Measurements from ENCODE around the gene SLC7A14. TPM values are rescaled to one million over a fixed set of nuclear protein-coding genes. Genes with fewer than 3 reads are reported as not detected.

The SLC7A14 gene
- total RNA-seq, 1 donor, result 6.1 TPM

DNA sequence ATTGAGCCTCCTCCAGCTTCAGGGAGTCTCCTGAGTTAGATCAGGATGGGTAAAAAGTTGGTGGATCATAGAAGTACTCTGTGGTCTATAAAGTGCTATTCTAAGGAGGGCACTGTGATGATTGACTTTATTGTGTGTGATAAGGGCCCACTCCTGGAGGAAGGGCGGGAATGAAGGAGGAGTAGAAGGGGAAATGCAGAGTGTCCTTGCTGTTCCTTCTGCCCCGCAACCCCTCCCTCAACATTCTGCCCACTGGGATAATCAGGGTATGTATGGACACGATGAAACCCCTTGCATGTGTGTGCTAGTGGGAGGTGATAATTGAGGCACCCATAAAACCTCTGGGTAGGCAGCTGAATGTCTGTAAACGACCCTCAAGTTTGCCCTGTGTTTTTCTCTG lies 101.0 kb downstream of the SLC7A14 start:
- TF ChIP-seq, protein P1, sequence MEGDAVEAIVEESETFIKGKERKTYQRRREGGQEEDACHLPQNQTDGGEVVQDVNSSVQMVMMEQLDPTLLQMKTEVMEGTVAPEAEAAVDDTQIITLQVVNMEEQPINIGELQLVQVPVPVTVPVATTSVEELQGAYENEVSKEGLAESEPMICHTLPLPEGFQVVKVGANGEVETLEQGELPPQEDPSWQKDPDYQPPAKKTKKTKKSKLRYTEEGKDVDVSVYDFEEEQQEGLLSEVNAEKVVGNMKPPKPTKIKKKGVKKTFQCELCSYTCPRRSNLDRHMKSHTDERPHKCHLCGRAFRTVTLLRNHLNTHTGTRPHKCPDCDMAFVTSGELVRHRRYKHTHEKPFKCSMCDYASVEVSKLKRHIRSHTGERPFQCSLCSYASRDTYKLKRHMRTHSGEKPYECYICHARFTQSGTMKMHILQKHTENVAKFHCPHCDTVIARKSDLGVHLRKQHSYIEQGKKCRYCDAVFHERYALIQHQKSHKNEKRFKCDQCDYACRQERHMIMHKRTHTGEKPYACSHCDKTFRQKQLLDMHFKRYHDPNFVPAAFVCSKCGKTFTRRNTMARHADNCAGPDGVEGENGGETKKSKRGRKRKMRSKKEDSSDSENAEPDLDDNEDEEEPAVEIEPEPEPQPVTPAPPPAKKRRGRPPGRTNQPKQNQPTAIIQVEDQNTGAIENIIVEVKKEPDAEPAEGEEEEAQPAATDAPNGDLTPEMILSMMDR (IDR thresholded peaks at IDR 0.05; ENCODE audit: insufficient read depth, low read length), result no peak
- H3K4me3 ChIP-seq (ENCODE audit: low read depth, low read length), result no peak overlapping the region
- no peak for DNase-seq (ENCODE audit: low read depth)

DNA sequence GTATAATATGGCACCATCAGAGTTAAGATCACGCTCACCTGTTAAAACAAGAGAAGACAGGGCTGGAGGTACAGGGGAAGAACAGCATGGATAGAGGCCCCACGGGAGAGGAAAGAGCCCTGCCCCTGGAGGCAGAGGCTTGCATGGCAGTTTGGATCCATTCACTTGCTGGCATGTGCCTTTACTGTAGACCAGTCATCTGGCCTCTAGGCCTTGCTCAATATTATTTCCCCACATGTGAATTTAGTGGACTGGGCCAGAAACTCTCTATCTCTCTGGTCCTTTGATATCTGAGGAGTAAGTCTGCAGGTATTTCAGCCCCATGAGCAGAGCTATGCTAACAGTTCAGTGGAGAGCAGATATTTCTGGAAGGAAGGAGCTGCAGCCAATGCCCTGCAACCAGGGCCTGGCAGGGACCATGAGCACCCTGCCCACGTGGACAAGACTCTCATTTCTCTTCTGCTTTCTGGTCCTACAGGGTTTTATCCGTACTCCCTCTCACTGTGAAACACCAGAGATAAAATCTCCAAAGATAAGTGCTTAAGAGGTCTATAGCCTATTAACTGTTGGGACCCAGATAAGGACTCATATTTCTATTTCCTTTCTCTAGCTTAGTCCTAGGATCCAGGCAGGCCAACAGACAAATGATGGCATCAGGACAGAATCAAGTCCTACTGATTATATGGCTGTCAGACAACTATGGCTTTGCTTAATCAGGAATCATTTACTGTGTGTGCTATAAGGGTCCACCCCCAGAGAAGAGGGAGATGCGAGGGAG lies 102.2 kb downstream of the SLC7A14 start:
- TF ChIP-seq, protein P1 (IDR thresholded peaks at IDR 0.05; ENCODE audit: insufficient read depth, low read length), result peak; percentile 37
- H3K4me3 ChIP-seq (ENCODE audit: low read depth, low read length), result no peak overlapping the region
- DNase-seq (ENCODE audit: low read depth), result peak; percentile 54

DNA sequence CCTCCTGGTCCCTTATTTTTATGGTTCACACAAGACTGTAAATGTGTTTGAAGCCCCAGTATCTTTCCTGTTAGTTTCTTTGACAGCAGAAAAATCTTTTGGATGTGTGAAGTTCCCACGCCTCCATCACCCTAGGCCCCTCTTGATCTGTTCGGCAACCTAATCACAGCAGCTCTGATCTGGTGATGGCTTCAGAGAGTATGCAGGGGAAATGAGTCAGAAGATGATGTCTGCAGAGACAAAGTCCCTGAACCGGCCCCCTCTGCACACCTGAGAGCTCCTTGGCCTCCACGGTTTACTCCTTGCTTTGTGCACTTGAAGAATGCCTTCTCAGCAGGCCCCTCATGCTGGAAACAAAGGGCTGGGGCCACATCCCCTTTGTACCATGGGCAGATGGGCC lies 103.7 kb downstream of the SLC7A14 start:
- DNase-seq (ENCODE audit: low read depth), result no peak
- no peak overlapping the region for H3K4me3 ChIP-seq (ENCODE audit: low read depth, low read length)
- TF ChIP-seq, protein P1 (IDR thresholded peaks at IDR 0.05; ENCODE audit: insufficient read depth, low read length), result no peak

DNA sequence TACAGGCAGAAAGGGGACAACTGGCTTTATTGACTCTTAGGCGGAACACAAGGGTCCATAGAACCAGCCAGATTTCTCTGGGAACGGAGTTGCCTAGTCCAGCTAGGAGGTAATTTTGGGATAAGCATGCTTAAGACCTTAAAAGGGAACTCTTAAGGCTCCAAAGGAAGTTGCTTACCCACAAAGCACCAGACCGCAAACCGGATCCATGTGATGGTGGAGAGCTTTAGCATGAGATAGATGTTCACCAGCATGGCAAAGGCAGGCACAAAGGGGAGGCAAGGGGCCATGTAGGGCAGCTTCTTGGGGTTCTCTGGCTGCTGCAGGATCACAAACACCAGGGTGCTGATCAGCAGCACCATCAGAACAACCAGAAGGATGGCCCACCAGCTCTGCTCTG lies 105.8 kb downstream of the SLC7A14 start:
- no peak overlapping the region for H3K4me3 ChIP-seq (ENCODE audit: low read depth, low read length)
- DNase-seq (ENCODE audit: low read depth), result no peak
- TF ChIP-seq, protein P1 (IDR thresholded peaks at IDR 0.05; ENCODE audit: insufficient read depth, low read length), result no peak

DNA sequence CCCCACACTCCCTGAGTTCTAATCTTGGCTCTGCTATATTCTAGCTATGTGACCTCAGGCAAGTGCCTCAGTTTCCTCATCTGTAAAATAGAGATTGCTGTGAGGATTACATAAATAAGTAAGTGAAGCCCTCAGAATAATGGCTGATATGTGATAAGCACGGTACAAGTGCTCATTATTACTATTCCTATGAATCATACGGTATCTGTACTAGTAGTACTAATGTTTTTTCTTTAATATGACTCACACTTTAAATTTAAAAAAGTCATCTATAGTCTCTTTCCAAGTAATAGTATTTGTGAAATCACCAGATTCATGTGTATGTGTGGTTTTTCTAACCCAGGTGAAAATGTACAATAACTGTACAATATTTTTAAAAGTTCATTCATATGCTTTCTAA lies 108.5 kb downstream of the SLC7A14 start:
- DNase-seq (ENCODE audit: low read depth), result peak; percentile 49
- H3K4me3 ChIP-seq (ENCODE audit: low read depth, low read length), result no peak overlapping the region
- TF ChIP-seq, protein P1 (IDR thresholded peaks at IDR 0.05; ENCODE audit: insufficient read depth, low read length), result no peak

DNA sequence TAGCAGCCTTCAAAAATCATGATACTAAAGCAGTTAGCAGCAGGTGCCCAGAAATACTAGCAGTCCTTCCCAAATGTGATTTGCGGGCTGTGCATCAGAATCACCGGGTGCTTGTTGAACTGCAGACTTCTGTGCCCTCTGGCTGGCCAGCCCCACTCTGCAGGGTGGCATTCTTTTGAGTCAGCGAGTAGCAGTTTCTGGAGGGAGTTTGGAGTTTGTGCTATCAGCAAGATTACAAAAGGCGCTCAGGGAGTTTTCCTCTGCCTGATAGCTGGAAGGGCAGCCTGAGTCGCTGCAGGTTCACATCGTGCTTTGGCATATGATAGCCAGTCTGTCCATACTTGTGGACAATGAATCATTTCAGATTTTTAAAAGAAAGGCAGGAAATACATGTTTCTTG lies 109.6 kb downstream of the SLC7A14 start:
- TF ChIP-seq, protein P1 (IDR thresholded peaks at IDR 0.05; ENCODE audit: insufficient read depth, low read length), result no peak
- no peak overlapping the region for H3K4me3 ChIP-seq (ENCODE audit: low read depth, low read length)
- peak; percentile 41 for DNase-seq (ENCODE audit: low read depth)
